Measurements from ENCODE around the gene INSYN2B. TPM values are rescaled to one million over a fixed set of nuclear protein-coding genes. Genes with fewer than 3 reads are reported as not detected.

The INSYN2B gene
- total RNA-seq, 1 experiment from 2014 or later, result not detected

DNA sequence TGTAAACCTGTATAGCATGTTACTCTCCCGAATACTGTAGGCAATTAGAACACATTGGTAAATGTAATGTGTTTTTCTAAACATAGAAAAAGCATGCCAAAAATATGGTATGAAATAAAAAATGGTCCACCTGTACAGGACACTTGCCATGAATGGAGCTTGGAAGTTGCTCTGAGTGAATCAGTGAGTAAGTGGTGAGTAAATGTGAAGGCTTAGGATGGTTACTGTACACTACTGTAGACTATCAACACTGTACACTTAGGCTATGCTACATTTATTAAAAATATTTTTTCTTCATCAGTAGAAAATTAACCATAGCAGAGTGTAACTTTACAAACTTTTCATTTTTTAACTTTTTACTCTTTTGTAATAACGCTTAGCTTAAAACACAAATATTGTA, 41.9 kb downstream of the INSYN2B start:
- CTCF ChIA-PET, result no interaction called here
- Histone ChIP-seq H3K27ac (ENCODE audit: low read depth, low read length) (no peak overlapping the region), H4K20me1 (ENCODE audit: insufficient read depth) (no peaks in the 10 kb centered on the region), H3K4me3 (replicated peaks in 1 of 2; ENCODE audit: low read depth in 1 of 2, low read length in 2 of 2) (no peak overlapping the region), H3K9me2 (ENCODE audit: insufficient read depth) (no peaks in the 10 kb centered on the region), H3K4me1 (ENCODE audit: control insufficient read depth in 1 of 2, insufficient read depth in 2 of 2, low read length in 2 of 2) (no peaks in the 10 kb centered on the region), H3K9ac (ENCODE audit: low read length) (no peak overlapping the region), H3K27me3 (ENCODE audit: insufficient read depth, low read length) (peaks cover 30% of the 10 kb centered on the region; the same call in 1 of the 2 replicates), H3K79me2 (ENCODE audit: insufficient read depth, low read length) (no peaks in the 10 kb centered on the region), H3K9me3 (ENCODE audit: control insufficient read depth in 1 of 2, insufficient read depth in 1 of 2, low read depth in 1 of 2, low read length in 2 of 2) (no peaks in the 10 kb centered on the region), H3K4me2 (ENCODE audit: low read length) (no peak overlapping the region), H2AFZ (ENCODE audit: low read depth, low read length, poor library complexity, severe bottlenecking) (no peak overlapping the region), H3K36me3 (ENCODE audit: control insufficient read depth in 1 of 2, insufficient read depth in 2 of 2, low read length in 2 of 2) (no peaks in the 10 kb centered on the region)
- no peak for TF ChIP-seq POLR2A (IDR thresholded peaks at IDR 0.05; ENCODE audit: borderline replicate concordance, extremely low read depth, insufficient read depth, insufficient read length)
- RAD21 ChIA-PET (ENCODE audit: low non-redundant PET in 1 of 2, low total read pairs in 2 of 2, uncharacterized antibody in 2 of 2, unreplicated experiment in 2 of 2), result no interaction called here
- BruUV-seq (replicated peaks), result no TSS peak
- ATAC-seq, result no peak
- DNase-seq (ENCODE audit: low read depth, low spot score), result no peak
- POLR2A ChIA-PET, result no interaction called here
- intact Hi-C loops (cut with micrococcal nuclease), result no loop called here

DNA sequence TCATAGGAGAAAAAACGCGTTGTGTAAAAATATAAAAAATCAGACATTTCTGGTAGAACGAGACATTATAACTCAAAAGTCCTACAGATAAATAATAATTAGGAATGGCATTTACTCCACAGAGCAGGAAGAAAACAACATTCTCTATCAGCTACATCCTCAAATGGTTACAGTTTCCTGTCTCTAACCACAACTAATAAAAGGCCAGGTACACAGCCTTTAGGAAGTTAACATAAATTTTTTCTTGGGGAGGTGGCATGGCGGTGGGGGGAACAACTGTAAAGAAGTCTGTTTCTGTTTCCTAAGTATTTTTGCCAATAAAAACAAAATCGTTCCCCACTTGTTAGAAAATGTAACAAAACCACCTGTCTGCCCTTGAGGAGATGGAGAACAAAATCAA, 44.5 kb downstream of the INSYN2B start:
- H3K9ac ChIP-seq (ENCODE audit: low read length), result no peak overlapping the region
- ChIA-PET POLR2A (no interaction called here), RAD21 (ENCODE audit: low non-redundant PET in 1 of 2, low total read pairs in 2 of 2, uncharacterized antibody in 2 of 2, unreplicated experiment in 2 of 2) (no interaction called here), CTCF (no interaction called here)
- H3K36me3 ChIP-seq (ENCODE audit: control insufficient read depth in 1 of 2, insufficient read depth in 2 of 2, low read length in 2 of 2), result no peaks in the 10 kb centered on the region
- no peak overlapping the region for H2AFZ ChIP-seq (ENCODE audit: low read depth, low read length, poor library complexity, severe bottlenecking)
- no TSS peak for BruUV-seq (replicated peaks)
- no peak for ATAC-seq
- H3K9me3 ChIP-seq (ENCODE audit: control insufficient read depth in 1 of 2, insufficient read depth in 1 of 2, low read depth in 1 of 2, low read length in 2 of 2), result no peaks in the 10 kb centered on the region
- H3K4me1 ChIP-seq (ENCODE audit: control insufficient read depth in 1 of 2, insufficient read depth in 2 of 2, low read length in 2 of 2), result no peaks in the 10 kb centered on the region
- H3K9me2 ChIP-seq (ENCODE audit: insufficient read depth), result no peaks in the 10 kb centered on the region
- no peak overlapping the region for H3K27ac ChIP-seq (ENCODE audit: low read depth, low read length)
- intact Hi-C loops (cut with micrococcal nuclease), result no loop called here
- no peak for TF ChIP-seq SIN3A (IDR thresholded peaks at IDR 0.05; ENCODE audit: low read depth)
- no peak for TF ChIP-seq JUND (IDR thresholded peaks at IDR 0.05)
- TF ChIP-seq CTCF (IDR thresholded peaks at IDR 0.05 in 2 of 3, conservative IDR thresholded peaks at IDR 0.05 in 1 of 3; ENCODE audit: borderline replicate concordance in 1 of 3, insufficient read depth in 1 of 3, low read depth in 2 of 3, low read length in 2 of 3), result no peak
- no peak for TF ChIP-seq ELF1 (IDR thresholded peaks at IDR 0.05; ENCODE audit: borderline replicate concordance, low read depth)
- peaks cover 53% of the 10 kb centered on the region for H3K27me3 ChIP-seq (ENCODE audit: insufficient read depth, low read length)
- no peaks in the 10 kb centered on the region for H4K20me1 ChIP-seq (ENCODE audit: insufficient read depth)
- no peaks in the 10 kb centered on the region for H3K79me2 ChIP-seq (ENCODE audit: insufficient read depth, low read length)
- DNase-seq (ENCODE audit: low read depth, low spot score), result no peak
- H3K4me2 ChIP-seq (ENCODE audit: low read length), result no peak overlapping the region
- H3K4me3 ChIP-seq (replicated peaks in 1 of 2; ENCODE audit: low read depth in 1 of 2, low read length in 2 of 2), result no peak overlapping the region
